Kidney (tissue), 14 donors: ENCODE data around the gene PACS1. TPM values are rescaled to one million over a fixed set of nuclear protein-coding genes. Genes with fewer than 3 reads are reported as not detected.

Source experiments
- DNase-seq, 5 donors: peaks; one replicate each; pipeline ENCODE4 v3.0.0-alpha.2; 2013 to 2020
- FAIRE-seq: peaks from 2 replicates; lab custom pipeline; 2012; peaks lifted over from hg19 to GRCh38; lab: Jason Lieb, UNC
- H3K27ac ChIP-seq, 2 donors: one replicate each; pipeline ENCODE4 v1.7.0; 2013; ENCODE audit warnings: low read depth in 2 of 2, low read length in 2 of 2, inconsistent platforms in 1 of 2
- H3K27me3 ChIP-seq: one replicate; pipeline ENCODE4 v1.7.1; 2013; ENCODE audit warnings: low read length, inconsistent platforms; ENCODE audit not compliant: control insufficient read depth, insufficient read depth
- H3K36me3 ChIP-seq, 3 donors: one replicate each; pipeline versions ENCODE4 v1.7.0 to v1.7.1; 2013; ENCODE audit warnings: low read length in 3 of 3, control low read depth in 1 of 3, inconsistent platforms in 1 of 3; ENCODE audit not compliant: insufficient read depth in 3 of 3, control insufficient read depth in 2 of 3
- H3K4me1 ChIP-seq, 3 donors: one replicate each; pipeline versions ENCODE4 v1.7.0 to v1.7.1; 2013; ENCODE audit warnings: low read length in 3 of 3, inconsistent platforms in 1 of 3, low read depth in 1 of 3; ENCODE audit not compliant: control insufficient read depth in 2 of 3, insufficient read depth in 2 of 3
- H3K4me3 ChIP-seq, 3 donors: one replicate each; pipeline versions ENCODE4 v1.7.0 to v1.8.1; 2013; ENCODE audit warnings: low read length in 3 of 3, control low read depth in 1 of 3, inconsistent platforms in 1 of 3
- H3K9ac ChIP-seq, 3 donors: one replicate each; pipeline versions ENCODE4 v1.7.0 to v1.7.1; 2013; ENCODE audit warnings: low read length in 3 of 3, control low read depth in 1 of 3, inconsistent platforms in 1 of 3
- H3K9me3 ChIP-seq, 3 donors: one replicate each; pipeline versions ENCODE4 v1.7.0 to v1.7.1; 2013; ENCODE audit warnings: low read length in 3 of 3, control low read depth in 1 of 3, inconsistent platforms in 1 of 3; ENCODE audit not compliant: control insufficient read depth in 2 of 3, insufficient read depth in 1 of 3
- CTCF ChIP-seq: IDR thresholded peaks from 3 replicates; pipeline ENCODE4 v1.5.1; 2012; ENCODE audit warnings: mild to moderate bottlenecking, moderate library complexity, borderline replicate concordance; ENCODE audit not compliant: insufficient read depth; ENCODE audit errors: extremely low read depth
- intact Hi-C: fragments of 100-400 bp; cut with DNase I; formaldehyde crosslinking; loops from one replicate; pipeline ENCODE4 v1.11.1; 2022
- polyA plus RNA-seq: library from polyadenylated mRNA; stranded (reverse); fragments of 350-450 nt; fragmentation: Illumina TruSeq; extraction: RNeasy Lipid Tissue Mini Kit (QIAGEN cat#74804); gene quantifications from one replicate; pipeline ENCODE4 v1.2.3, GENCODE V29; 2014; ENCODE audit warnings: low read depth, low replicate concordance; ENCODE audit not compliant: insufficient read depth
- total RNA-seq: library from RNA; stranded (reverse); fragmentation: NEBNext Ultra II Directional; extraction: Animal tissue kit (Norgen Biotek cat#: 25700); gene quantifications from one replicate; pipeline ENCODE4 v1.2.1, GENCODE V29; 2021
- donor health status: control.
- donor health status: control.
- donor health status: control.
- donor health status: control.
- donor health status: control.
- donor health status: DM: yes; HTN: yes; CAD: no.
- donor health status: Normal renal cell carcinoma (clear cell type).

Gene PACS1
- total and polyA plus RNA-seq, 2 donors from 2014 or later: 23.7 to 91.8 TPM

DNA sequence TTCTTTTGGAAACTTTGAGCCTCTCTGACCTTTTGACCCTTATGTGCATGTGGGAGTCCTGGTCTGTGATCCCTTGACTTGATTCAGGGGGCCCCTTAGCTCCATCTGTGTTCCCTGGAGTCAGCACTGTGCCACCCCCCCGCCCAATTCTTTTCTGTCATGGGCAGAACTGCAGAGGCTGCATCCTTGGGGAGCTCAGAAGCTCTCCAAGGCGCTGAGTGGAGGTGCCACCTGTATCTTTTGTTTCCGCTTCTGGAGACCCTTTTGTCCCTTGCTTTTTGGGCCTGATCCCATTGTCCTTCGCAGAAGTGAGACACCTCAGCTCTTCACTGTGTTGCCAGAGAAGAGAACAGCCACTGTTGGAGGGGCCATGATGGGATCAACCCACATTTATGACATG lies 2.4 kb upstream of the PACS1 start:
- no peak overlapping the region for H3K4me3 ChIP-seq
- no peak overlapping the region for H3K9ac ChIP-seq
- no peak for TF ChIP-seq CTCF
- DNase-seq: no peak
- H3K36me3 ChIP-seq: peaks cover 13 to 43% (median 27%) of the 10 kb centered on the region in 3 donors
- no peaks in the 10 kb centered on the region for H3K9me3 ChIP-seq
- no peaks in the 10 kb centered on the region for H3K27me3 ChIP-seq
- peaks cover 0 to 19% (median 16%) of the 10 kb centered on the region in 3 donors for H3K4me1 ChIP-seq
- no peak overlapping the region for H3K27ac ChIP-seq
- intact Hi-C loops: no loop called here
- FAIRE-seq: no peak

DNA sequence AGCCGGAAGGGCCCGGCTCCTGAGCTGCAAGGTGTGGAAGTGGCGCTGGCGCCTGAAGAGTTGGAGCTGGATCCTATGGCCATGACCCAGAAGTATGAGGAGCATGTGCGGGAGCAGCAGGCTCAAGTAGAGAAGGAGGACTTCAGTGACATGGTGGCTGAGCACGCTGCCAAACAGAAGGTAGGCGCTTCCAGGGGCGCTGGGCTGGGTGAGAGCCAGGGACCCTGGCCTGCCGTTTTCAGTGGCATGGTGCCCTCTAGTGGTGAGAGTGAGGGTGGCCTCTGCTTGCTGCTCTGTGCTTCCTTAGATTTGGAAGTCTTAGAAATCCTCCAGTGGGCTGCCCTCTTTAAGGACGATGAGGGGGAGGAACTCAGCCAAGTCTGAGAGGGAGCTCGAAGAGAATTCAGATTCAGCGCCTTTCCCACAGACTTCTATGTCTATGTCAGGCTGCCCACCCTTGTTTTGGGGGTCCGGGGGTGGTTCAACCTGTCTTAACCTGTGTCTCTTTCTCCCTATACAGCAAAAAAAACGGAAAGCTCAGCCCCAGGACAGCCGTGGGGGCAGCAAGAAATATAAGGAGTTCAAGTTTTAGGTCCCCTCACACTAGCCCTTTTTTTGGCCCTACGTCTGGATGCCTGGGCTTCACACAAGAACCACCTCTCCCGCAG lies 1.8 kb upstream of the PACS1 start:
- Histone ChIP-seq H3K9ac (peak overlapping the region in 1 of 3 donors; percentile 9), H3K9me3 (no peaks in the 10 kb centered on the region), H3K27me3 (no peaks in the 10 kb centered on the region), H3K4me1 (peaks cover 0 to 19% (median 18%) of the 10 kb centered on the region in 3 donors), H3K36me3 (peaks cover 12 to 37% (median 21%) of the 10 kb centered on the region in 3 donors), H3K4me3 (no peak overlapping the region), H3K27ac (peak overlapping the region; percentile 91 to 92)
- FAIRE-seq (no peak), DNase-seq (peak in 4 of 5 donors; percentile 86 to 88 (median 87))
- TF ChIP-seq CTCF: peak; percentile 90
- intact Hi-C loops: no loop called here

- Histone ChIP-seq H3K4me3 (peak overlapping the region; percentile 23 to 48 (median 42)), H3K27ac (peak overlapping the region; percentile 91 to 92), H3K9ac (peak overlapping the region in 2 of 3 donors; percentile 0 to 9), H3K9me3 (no peaks in the 10 kb centered on the region), H3K27me3 (no peaks in the 10 kb centered on the region), H3K4me1 (peaks cover 0 to 19% (median 18%) of the 10 kb centered on the region in 3 donors), H3K36me3 (peaks cover 7 to 29% (median 13%) of the 10 kb centered on the region in 3 donors)
- peak in 3 of 5 donors; percentile 21 to 82 (median 43) for DNase-seq
- FAIRE-seq: no peak
- TF ChIP-seq CTCF: no peak
- intact Hi-C loops: no loop called here
Measured at GRCh38 chr11:66068923-66069714, 953 bp upstream of the PACS1 start.
